GM12801 (cell line): ENCODE data around the gene DIAPH3.

ENCODE experiments used
- TF ChIP-seq, protein P1 (sequence below): IDR thresholded peaks from one replicate; pipeline ENCODE4 v1.5.1; 2011; ENCODE audit warnings: control low read depth; ENCODE audit not compliant: insufficient read length; ENCODE audit errors: extremely low read depth

DIAPH3 gene

DNA sequence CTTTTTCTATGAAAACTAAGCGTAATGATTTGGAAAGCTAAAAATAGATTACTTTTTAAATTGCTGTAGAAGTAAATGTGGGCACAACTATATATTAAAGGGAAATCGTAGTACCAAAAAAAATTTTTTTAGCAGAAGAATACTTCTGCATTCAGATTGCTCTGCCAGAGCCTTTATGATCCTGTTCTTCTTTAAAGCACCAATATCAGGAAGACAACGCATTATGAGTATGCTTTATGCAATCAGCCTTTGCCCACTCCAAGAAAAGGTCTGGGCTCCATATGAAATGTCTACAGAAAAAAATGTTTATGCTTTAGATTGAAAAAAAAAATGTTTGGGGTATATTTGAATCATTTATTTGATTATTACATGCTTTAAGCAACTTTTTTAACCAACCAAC, 137.4 kb downstream of the DIAPH3 start:
- TF ChIP-seq, protein P1, sequence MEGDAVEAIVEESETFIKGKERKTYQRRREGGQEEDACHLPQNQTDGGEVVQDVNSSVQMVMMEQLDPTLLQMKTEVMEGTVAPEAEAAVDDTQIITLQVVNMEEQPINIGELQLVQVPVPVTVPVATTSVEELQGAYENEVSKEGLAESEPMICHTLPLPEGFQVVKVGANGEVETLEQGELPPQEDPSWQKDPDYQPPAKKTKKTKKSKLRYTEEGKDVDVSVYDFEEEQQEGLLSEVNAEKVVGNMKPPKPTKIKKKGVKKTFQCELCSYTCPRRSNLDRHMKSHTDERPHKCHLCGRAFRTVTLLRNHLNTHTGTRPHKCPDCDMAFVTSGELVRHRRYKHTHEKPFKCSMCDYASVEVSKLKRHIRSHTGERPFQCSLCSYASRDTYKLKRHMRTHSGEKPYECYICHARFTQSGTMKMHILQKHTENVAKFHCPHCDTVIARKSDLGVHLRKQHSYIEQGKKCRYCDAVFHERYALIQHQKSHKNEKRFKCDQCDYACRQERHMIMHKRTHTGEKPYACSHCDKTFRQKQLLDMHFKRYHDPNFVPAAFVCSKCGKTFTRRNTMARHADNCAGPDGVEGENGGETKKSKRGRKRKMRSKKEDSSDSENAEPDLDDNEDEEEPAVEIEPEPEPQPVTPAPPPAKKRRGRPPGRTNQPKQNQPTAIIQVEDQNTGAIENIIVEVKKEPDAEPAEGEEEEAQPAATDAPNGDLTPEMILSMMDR: no peak

DNA sequence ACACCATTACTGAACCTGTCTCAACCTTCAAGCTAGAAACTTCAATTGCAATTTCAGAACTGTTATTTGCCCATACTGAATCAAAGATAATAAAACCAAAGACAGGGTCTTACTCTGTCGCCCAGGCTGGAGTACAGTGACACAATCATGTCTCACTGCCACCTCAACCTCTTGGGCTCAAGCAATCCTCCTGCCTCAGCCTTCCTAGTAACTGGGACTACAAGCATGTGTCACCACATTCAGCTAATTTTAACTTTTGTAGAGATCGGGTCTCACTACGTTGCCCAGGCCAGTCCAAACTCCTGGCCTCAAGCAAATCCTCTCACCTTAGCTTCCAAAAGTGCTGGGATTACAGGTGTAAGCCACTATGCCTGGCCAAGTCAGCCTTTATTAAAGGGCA, 143.4 kb downstream of the DIAPH3 start:
- TF ChIP-seq, protein P1: no peak

DNA sequence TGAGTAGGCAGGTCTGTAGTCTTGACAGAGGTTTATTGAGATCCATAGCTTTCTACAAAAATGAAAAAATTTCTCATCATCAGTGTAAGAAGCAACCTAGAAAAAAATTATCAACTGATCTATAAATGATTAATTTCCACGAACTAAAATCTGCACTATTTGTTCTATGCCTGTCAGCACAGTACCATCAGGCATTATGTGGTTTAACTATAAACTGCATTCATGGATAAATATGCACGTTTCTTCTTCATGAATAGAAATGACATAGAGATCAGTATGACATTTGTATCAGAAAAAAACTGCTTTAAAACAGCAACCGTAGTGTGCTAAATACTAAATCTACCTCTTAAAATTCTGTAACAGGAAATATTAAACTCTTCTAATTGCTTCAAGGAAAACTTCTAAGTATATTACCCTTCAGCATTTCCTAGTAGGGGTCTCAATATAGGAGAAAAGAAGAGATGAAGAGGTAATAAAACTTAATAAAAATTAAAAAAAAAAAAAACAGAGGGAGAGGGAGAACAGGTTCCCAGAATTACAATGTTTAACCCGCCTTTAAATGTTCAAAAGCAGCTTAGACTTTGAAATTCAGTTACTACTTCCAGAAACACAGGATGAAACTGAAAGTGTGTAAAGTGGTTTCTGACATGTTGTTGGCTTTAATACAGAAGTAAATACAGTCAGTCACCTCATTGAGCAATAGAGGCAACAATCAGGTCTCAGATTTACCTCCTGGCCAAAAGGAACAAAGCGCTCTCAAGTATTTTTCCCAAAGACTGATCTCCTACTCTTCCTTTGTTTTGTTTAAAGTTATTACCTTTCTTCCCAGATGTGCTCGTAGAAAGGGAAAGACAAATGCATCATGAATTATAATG, 144.4 kb downstream of the DIAPH3 start:
- TF ChIP-seq, protein P1: no peak

DNA sequence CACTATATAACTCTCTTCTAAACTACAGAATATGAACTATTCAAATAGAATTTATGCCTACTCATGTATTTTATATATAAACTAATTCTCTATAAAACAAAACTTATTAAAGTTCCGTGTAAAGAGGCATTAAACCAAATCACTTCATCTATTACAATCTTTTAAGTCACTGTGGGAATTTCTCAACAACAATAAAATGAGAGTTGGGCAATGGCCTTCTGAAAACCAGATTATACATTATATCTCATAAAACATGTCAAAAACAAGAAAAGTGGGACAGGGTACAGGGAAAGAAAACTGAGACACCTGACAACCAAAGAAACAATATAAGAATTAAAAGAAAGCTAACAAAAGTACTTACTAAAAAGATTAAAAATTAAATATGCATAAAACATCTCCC, 145.2 kb downstream of the DIAPH3 start:
- TF ChIP-seq, protein P1: no peak

DNA sequence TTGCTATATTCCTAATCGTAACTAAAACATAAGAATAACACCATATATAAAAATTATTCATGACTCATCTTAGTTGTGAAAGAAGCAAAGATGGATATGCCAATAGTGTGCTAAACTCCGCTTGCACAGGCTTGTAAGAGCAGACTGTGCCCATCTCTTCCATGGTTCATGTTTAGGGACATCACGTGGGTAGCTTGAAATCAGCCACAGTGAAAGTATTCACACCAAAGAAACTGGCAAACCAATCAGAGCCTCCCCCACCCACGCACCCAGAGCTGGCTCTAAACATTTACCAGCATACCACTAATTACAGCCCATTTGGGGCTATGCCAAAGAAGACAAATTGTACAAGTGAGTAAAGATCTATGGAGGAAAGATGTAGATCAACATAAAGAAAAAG, 147.5 kb downstream of the DIAPH3 start:
- TF ChIP-seq, protein P1: no peak

DNA sequence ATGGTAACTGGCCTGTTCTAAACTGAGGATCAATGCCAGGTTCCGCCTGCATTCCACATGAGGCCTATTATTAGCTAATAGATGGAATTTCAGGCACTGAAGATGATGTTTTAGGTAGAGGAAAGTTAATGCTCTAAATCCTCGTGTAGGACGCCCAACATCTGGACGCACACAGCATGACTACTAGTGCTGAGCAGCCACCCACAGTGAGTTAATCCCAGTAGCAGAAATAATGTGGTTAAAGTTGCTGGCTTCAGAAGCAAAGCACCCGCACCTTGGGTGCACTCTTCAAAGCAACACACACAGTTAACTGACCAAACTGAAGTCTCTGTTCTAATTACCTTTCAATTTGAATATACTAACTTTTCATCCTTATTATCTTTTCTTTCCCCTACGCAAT, 150.6 kb downstream of the DIAPH3 start:
- TF ChIP-seq, protein P1: no peak

DNA sequence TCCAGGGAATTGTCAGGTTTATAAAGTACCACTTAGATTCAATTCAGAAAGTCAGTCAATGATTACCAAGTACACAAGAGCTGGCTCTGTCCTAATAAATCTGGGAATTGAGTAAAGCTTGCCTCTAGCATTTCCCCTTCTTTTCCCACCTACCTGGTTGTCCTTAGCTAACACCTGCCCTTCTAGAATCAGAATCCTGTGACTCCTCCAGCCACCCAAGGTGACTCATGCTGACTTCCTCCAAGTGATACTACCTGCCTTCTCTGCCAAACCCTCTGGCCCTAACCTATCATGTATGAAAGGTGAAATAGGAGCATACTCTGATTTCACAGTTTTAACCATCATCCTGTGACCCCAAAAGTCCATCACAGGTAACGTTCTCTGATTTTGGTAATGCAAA, 151.2 kb downstream of the DIAPH3 start:
- TF ChIP-seq, protein P1: no peak
